Caco-2 (cell line): ENCODE results near the gene EFNA1. TPM values are rescaled to one million over a fixed set of nuclear protein-coding genes. Genes with fewer than 3 reads are reported as not detected.

Source experiments
- BruUV-seq: library from RNA; stranded (reverse); fragments of 400-500 nt; replicated peaks from 2 replicates; lab custom pipeline; 2021; lab: Mats Ljungman, UMichigan
- CTCF ChIA-PET: fragments of 300-600 bp; sonication (Branson Sonifier 250); formaldehyde crosslinking; loops from one replicate; lab custom pipeline; 2022; ENCODE audit warnings: antibody characterized with exemption; lab: Charles Lee
- POLR2A ChIA-PET: fragments of 300-600 bp; sonication (Branson Sonifier 250); formaldehyde crosslinking; loops from one replicate; lab custom pipeline; 2022; ENCODE audit warnings: antibody characterized with exemption; lab: Charles Lee
- DNase-seq, 2 experiments: peaks; one replicate each; pipeline versions ENCODE4 v3.0.0 to v3.0.0-alpha.2; 2020 to 2022
- H3K27me3 ChIP-seq: replicated peaks from 2 replicates; pipeline ENCODE4 v1.6.0; 2011; ENCODE audit warnings: low read length; ENCODE audit not compliant: control insufficient read depth, insufficient read depth
- H3K36me3 ChIP-seq: 2 replicates; pipeline ENCODE4 v1.5.1; 2011; ENCODE audit warnings: low read length; ENCODE audit not compliant: control insufficient read depth, insufficient read depth
- H3K4me1 ChIP-seq: fragments of 250-450 bp; sonication (Bioruptor Pico); 2 replicates; pipeline ENCODE4 v1.5.1; 2020; ENCODE audit warnings: mild to moderate bottlenecking
- H3K4me3 ChIP-seq: 2 replicates; pipeline ENCODE4 v1.5.1; 2011; ENCODE audit warnings: low read depth, mild to moderate bottlenecking, control low read depth, low read length
- H3K9me3 ChIP-seq: fragments of 250-450 bp; sonication (Bioruptor Pico); 2 replicates; pipeline ENCODE4 v1.5.1; 2020; ENCODE audit warnings: mild to moderate bottlenecking, moderate library complexity
- H3K27ac Mint-ChIP-seq: one replicate; pipeline ENCODE4 v1.8.0; 2022; ENCODE audit warnings: mixed read lengths; ENCODE audit not compliant: unreplicated experiment
- H3K27me3 Mint-ChIP-seq: one replicate; pipeline ENCODE4 v1.8.0; 2022; ENCODE audit warnings: mixed read lengths; ENCODE audit not compliant: insufficient read depth, unreplicated experiment
- H3K36me3 Mint-ChIP-seq: one replicate; pipeline ENCODE4 v1.8.0; 2022; ENCODE audit warnings: mild to moderate bottlenecking, mixed read lengths; ENCODE audit not compliant: insufficient read depth, unreplicated experiment
- H3K4me1 Mint-ChIP-seq: one replicate; pipeline ENCODE4 v1.8.0; 2022; ENCODE audit warnings: low read depth, mixed read lengths; ENCODE audit not compliant: unreplicated experiment
- H3K4me3 Mint-ChIP-seq: one replicate; pipeline ENCODE4 v1.8.0; 2022; ENCODE audit warnings: mild to moderate bottlenecking, moderate library complexity, mixed read lengths; ENCODE audit not compliant: unreplicated experiment
- H3K9me3 Mint-ChIP-seq: one replicate; pipeline ENCODE4 v1.8.0; 2022; ENCODE audit warnings: mixed read lengths; ENCODE audit not compliant: unreplicated experiment
- intact Hi-C: fragments of 100-400 bp; cut with micrococcal nuclease; formaldehyde crosslinking; loops from one replicate; pipeline ENCODE4 v1.10.0; 2022; ENCODE audit not compliant: unreplicated experiment
- total RNA-seq: library from RNA; stranded (reverse); gene quantifications from 2 replicates; pipeline ENCODE4 v1.2.3, GENCODE V29; 2022
- TF ChIP-seq, protein P1 (sequence below), 2 experiments: fragments of 200-600 bp in 1 of 2; IDR thresholded peaks; 1 replicate in 1 of 2; 2 replicates in 1 of 2; pipeline versions ENCODE4 v1.5.1 to v1.8.0; 2011 to 2022; ENCODE audit warnings: antibody characterized with exemption in 1 of 2, control low read depth in 1 of 2, inconsistent platforms in 1 of 2, low read depth in 1 of 2, low read length in 1 of 2, mild to moderate bottlenecking in 1 of 2, moderate library complexity in 1 of 2; ENCODE audit not compliant: insufficient read depth in 1 of 2, severe bottlenecking in 1 of 2, unreplicated experiment in 1 of 2

Gene EFNA1
- total RNA-seq, 1 experiment from 2014 or later, result 47.9 TPM

DNA sequence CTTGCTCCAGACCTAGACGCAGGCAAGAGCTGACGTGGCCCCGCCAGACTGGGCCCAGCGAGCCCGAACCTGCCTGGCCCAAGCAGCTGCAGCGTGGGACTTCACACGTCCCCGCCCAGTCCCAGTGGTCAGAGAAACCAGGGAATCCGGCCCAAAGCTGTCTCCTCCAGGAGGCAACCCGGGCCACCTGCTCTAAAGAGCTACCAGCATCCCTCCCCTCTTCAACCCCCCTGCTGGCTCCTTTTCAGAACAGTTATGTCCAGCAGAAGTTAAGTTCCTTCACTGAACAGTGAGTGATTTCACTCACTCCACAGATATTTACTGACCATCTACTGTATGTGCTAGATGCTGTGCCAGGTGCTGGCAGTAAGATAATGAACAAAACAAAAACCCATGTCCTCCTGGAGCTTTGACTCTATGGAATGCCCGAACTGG lies 2.1 kb upstream of the EFNA1 start:
- peaks cover 62% of the 10 kb centered on the region for H3K4me1 ChIP-seq
- H3K36me3 ChIP-seq, result no peaks in the 10 kb centered on the region
- H3K4me3 ChIP-seq, result peak overlapping the region; percentile 68
- Mint-ChIP-seq H3K27me3 (no peaks in the 10 kb centered on the region), H3K4me3 (peak overlapping the region; percentile 89), H3K9me3 (no peaks in the 10 kb centered on the region), H3K36me3 (peaks cover 29% of the 10 kb centered on the region), H3K4me1 (peaks cover 37% of the 10 kb centered on the region), H3K27ac (peak overlapping the region; percentile 80)
- TF ChIP-seq, protein P1, sequence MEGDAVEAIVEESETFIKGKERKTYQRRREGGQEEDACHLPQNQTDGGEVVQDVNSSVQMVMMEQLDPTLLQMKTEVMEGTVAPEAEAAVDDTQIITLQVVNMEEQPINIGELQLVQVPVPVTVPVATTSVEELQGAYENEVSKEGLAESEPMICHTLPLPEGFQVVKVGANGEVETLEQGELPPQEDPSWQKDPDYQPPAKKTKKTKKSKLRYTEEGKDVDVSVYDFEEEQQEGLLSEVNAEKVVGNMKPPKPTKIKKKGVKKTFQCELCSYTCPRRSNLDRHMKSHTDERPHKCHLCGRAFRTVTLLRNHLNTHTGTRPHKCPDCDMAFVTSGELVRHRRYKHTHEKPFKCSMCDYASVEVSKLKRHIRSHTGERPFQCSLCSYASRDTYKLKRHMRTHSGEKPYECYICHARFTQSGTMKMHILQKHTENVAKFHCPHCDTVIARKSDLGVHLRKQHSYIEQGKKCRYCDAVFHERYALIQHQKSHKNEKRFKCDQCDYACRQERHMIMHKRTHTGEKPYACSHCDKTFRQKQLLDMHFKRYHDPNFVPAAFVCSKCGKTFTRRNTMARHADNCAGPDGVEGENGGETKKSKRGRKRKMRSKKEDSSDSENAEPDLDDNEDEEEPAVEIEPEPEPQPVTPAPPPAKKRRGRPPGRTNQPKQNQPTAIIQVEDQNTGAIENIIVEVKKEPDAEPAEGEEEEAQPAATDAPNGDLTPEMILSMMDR (IDR thresholded peaks at IDR 0.05; ENCODE audit: insufficient read depth in 1 of 2, low read depth in 1 of 2, low read length in 1 of 2, severe bottlenecking in 1 of 2, unreplicated experiment in 1 of 2), result peak in 1 of 2 experiments; percentile 18
- intact Hi-C loops, result loop anchor here (5.0 kb wide), 1 partner anchor 123 kb away; the partner anchor contains the start of gene ZBTB7B
- peak; percentile 47 to 68 for DNase-seq
- CTCF ChIA-PET, result interaction anchor here (0.5 to 2.9 kb wide), 10 partner anchors 8 to 125 kb away, joined by 3 to 16 read pairs (median 6); partner anchors contain the start of genes KRTCAP2 and SLC50A1
- no TSS peak for BruUV-seq
- H3K9me3 ChIP-seq, result no peaks in the 10 kb centered on the region
- no peaks in the 10 kb centered on the region for H3K27me3 ChIP-seq
- POLR2A ChIA-PET, result interaction anchor here (0.5 to 1.7 kb wide), 4 partner anchors 10 to 268 kb away, joined by 3 to 7 read pairs (median 3); partner anchors contain the start of gene SLC50A1

DNA sequence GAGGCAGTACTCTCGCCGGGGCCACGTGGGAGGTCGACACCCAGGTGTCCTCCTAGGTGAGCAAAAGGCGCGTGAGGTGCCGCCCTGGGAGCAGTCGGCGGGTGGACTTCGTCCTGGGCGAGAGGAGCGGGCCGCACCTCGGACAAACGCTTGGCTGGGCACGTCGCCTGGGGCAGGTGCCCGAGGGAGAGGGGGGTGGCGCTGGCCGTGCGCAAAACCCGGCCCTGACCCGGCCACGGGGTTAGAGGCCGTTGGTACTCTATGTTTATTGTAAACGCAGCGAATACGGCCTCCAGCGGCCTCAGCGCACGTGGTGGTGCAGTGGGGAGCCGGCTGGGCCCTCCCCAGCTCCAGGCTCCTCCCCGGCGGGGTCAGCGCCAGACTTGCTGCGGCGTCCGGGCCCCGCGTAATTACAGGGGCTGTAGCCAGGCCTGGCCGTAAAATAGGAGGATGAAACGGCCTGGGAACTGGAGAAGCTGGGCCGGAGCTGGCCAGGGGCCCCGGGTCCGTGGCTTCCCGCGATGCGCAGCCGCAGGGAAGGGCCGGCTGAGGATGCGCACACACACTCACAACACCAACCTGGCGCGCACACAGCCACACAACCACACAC lies 1.6 kb upstream of the EFNA1 start:
- H3K27me3 ChIP-seq, result no peaks in the 10 kb centered on the region
- Mint-ChIP-seq H3K36me3 (peaks cover 34% of the 10 kb centered on the region), H3K4me3 (peak overlapping the region; percentile 89), H3K9me3 (no peaks in the 10 kb centered on the region), H3K27me3 (no peaks in the 10 kb centered on the region), H3K4me1 (peaks cover 42% of the 10 kb centered on the region), H3K27ac (peak overlapping the region; percentile 80)
- ChIA-PET POLR2A (interaction anchor here (0.6 to 1.7 kb wide), 5 partner anchors 9 to 1124 kb away, joined by 3 to 7 read pairs (median 3); partner anchors contain the start of gene SLC50A1), CTCF (interaction anchor here (0.5 to 2.9 kb wide), 10 partner anchors 8 to 86 kb away, joined by 3 to 16 read pairs (median 6); partner anchors contain the start of genes KRTCAP2 and SLC50A1)
- H3K4me3 ChIP-seq, result peak overlapping the region; percentile 68
- H3K9me3 ChIP-seq, result no peaks in the 10 kb centered on the region
- no peaks in the 10 kb centered on the region for H3K36me3 ChIP-seq
- BruUV-seq, result no TSS peak
- H3K4me1 ChIP-seq, result peaks cover 60% of the 10 kb centered on the region
- TF ChIP-seq, protein P1 (IDR thresholded peaks at IDR 0.05; ENCODE audit: insufficient read depth in 1 of 2, low read depth in 1 of 2, low read length in 1 of 2, severe bottlenecking in 1 of 2, unreplicated experiment in 1 of 2), result no peak
- intact Hi-C loops, result loop anchor here (1.0 to 5.0 kb wide), 5 partner anchors 9 to 124 kb away; partner anchors contain the start of genes SLC50A1 and ZBTB7B
- DNase-seq, result peak; percentile 75 to 81

DNA sequence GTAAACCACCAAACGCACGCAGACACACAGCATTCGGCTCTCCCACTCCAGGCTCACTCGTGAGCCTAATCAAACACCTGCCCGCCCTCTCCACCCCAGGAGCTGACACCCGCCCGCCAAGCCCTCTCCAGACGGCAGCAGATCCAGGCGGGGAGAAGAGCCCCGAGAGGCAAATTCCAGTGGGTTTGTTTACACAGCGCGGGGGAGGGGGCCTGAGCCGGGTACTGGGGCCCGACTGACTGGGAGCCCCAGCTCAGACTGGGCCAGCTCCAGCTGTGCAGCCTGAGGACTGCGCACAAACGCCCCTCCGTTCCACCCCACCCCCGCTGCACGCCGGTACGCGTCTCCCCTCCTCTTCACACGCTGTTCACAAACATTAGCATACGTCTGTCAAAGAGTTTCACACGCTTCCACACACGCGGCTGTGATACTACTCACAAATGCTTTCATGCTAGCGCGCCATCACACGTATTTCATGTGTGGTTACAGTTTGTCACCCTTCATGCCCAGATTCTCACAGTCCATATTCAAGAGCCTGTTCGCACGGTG lies 1.0 kb upstream of the EFNA1 start:
- DNase-seq, result peak; percentile 86 to 90

More for the DNA sequence above, 1.0 kb upstream of the EFNA1 start:
- Mint-ChIP-seq H3K4me3 (peak overlapping the region; percentile 89), H3K4me1 (peaks cover 38% of the 10 kb centered on the region), H3K27ac (peak overlapping the region; percentile 80), H3K9me3 (no peaks in the 10 kb centered on the region), H3K36me3 (peaks cover 40% of the 10 kb centered on the region), H3K27me3 (no peaks in the 10 kb centered on the region)
- H3K36me3 ChIP-seq, result peaks cover 3% of the 10 kb centered on the region
- peak overlapping the region; percentile 68 for H3K4me3 ChIP-seq
- POLR2A ChIA-PET, result interaction anchor here (0.5 to 1.7 kb wide), 4 partner anchors 9 to 1125 kb away, joined by 3 to 7 read pairs (median 4); partner anchors contain the start of gene SLC50A1
- no peaks in the 10 kb centered on the region for H3K9me3 ChIP-seq
- TF ChIP-seq, protein P1 (IDR thresholded peaks at IDR 0.05; ENCODE audit: insufficient read depth in 1 of 2, low read depth in 1 of 2, low read length in 1 of 2, severe bottlenecking in 1 of 2, unreplicated experiment in 1 of 2), result no peak
- H3K4me1 ChIP-seq, result peaks cover 54% of the 10 kb centered on the region
- intact Hi-C loops, result loop anchor here (1.0 to 5.0 kb wide), 5 partner anchors 9 to 124 kb away; partner anchors contain the start of genes SLC50A1 and ZBTB7B
- CTCF ChIA-PET, result interaction anchor here (1.0 to 2.9 kb wide), 6 partner anchors 8 to 46 kb away, joined by 4 to 16 read pairs (median 8); partner anchors contain the start of genes KRTCAP2 and SLC50A1
- no peaks in the 10 kb centered on the region for H3K27me3 ChIP-seq
- BruUV-seq, result TSS peak; percentile 20
